ENCODE data around the gene NDUFV2.
"Not testable (repeated sequence)": the region's sequence is repeated elsewhere in the genome, so short reads cannot be mapped to it uniquely, and the experiment has no call there.

Gene NDUFV2

GRCh38 chr18:9088252-9088651, 14.2 kb upstream of the NDUFV2 start:
- in situ Hi-C loops (cut with MboI; ENCODE audit: low sequenced_read_pairs), result no loop called here

- in situ Hi-C loops (cut with MboI; ENCODE audit: low sequenced_read_pairs), result not testable (repeated sequence)
Measured at GRCh38 chr18:9088727-9089126, 13.8 kb upstream of the NDUFV2 start.

- in situ Hi-C loops (cut with MboI; ENCODE audit: low sequenced_read_pairs), result no loop called here
Measured at GRCh38 chr18:9090578-9090977, 11.9 kb upstream of the NDUFV2 start.

GRCh38 chr18:9091066-9091476, 11.4 kb upstream of the NDUFV2 start:
- in situ Hi-C loops (cut with MboI; ENCODE audit: low sequenced_read_pairs), result no loop called here

- in situ Hi-C loops (cut with MboI; ENCODE audit: low sequenced_read_pairs), result no loop called here
Measured at GRCh38 chr18:9092665-9093064, 9.8 kb upstream of the NDUFV2 start.

GRCh38 chr18:9093109-9093508, 9.4 kb upstream of the NDUFV2 start:
- in situ Hi-C loops (cut with MboI; ENCODE audit: low sequenced_read_pairs), result not testable (repeated sequence)

GRCh38 chr18:9094307-9095226, 7.9 kb upstream of the NDUFV2 start:
- in situ Hi-C loops (cut with MboI; ENCODE audit: low sequenced_read_pairs), result no loop called here

- in situ Hi-C loops (cut with MboI; ENCODE audit: low sequenced_read_pairs), result no loop called here
Measured at GRCh38 chr18:9095297-9096006, 7.0 kb upstream of the NDUFV2 start.

- in situ Hi-C loops (cut with MboI; ENCODE audit: low sequenced_read_pairs), result no loop called here
Measured at GRCh38 chr18:9096007-9096371, 6.5 kb upstream of the NDUFV2 start.

- in situ Hi-C loops (cut with MboI; ENCODE audit: low sequenced_read_pairs), result no loop called here
Measured at GRCh38 chr18:9096685-9097084, 5.8 kb upstream of the NDUFV2 start.

GRCh38 chr18:9097349-9097748, 5.2 kb upstream of the NDUFV2 start:
- in situ Hi-C loops (cut with MboI; ENCODE audit: low sequenced_read_pairs), result no loop called here

GRCh38 chr18:9100796-9101195, 1.7 kb upstream of the NDUFV2 start:
- in situ Hi-C loops (cut with MboI; ENCODE audit: low sequenced_read_pairs), result no loop called here

- in situ Hi-C loops (cut with MboI; ENCODE audit: low sequenced_read_pairs), result no loop called here
Measured at GRCh38 chr18:9101730-9102507, 580 bp upstream of the NDUFV2 start.

GRCh38 chr18:9103376-9103873, 926 bp downstream of the NDUFV2 start:
- in situ Hi-C loops (cut with MboI; ENCODE audit: low sequenced_read_pairs), result no loop called here

GRCh38 chr18:9104244-9104901, 1.9 kb downstream of the NDUFV2 start:
- in situ Hi-C loops (cut with MboI; ENCODE audit: low sequenced_read_pairs), result no loop called here

GRCh38 chr18:9105420-9105819, 2.9 kb downstream of the NDUFV2 start:
- in situ Hi-C loops (cut with MboI; ENCODE audit: low sequenced_read_pairs), result no loop called here

GRCh38 chr18:9106094-9106493, 3.6 kb downstream of the NDUFV2 start:
- in situ Hi-C loops (cut with MboI; ENCODE audit: low sequenced_read_pairs), result no loop called here

- in situ Hi-C loops (cut with MboI; ENCODE audit: low sequenced_read_pairs), result no loop called here
Measured at GRCh38 chr18:9106800-9107584, 4.5 kb downstream of the NDUFV2 start.

GRCh38 chr18:9108911-9109310, 6.4 kb downstream of the NDUFV2 start:
- in situ Hi-C loops (cut with MboI; ENCODE audit: low sequenced_read_pairs), result no loop called here

GRCh38 chr18:9109523-9109922, 7.0 kb downstream of the NDUFV2 start:
- in situ Hi-C loops (cut with MboI; ENCODE audit: low sequenced_read_pairs), result no loop called here
